Urothelium cell line (cell line): ENCODE data around the gene CSF3R.

Experiments
- DNase-seq: peaks from one replicate; pipeline ENCODE4 v3.0.0; 2011; ENCODE audit warnings: low spot score, mixed read lengths
- FAIRE-seq: peaks from 2 replicates; lab custom pipeline; 2011; peaks lifted over from hg19 to GRCh38; lab: Jason Lieb, UNC

Gene CSF3R

GRCh38 chr1:36421649-36422048 is 61.1 kb downstream of the CSF3R start:
- FAIRE-seq: no peak
- DNase-seq: no peak

- FAIRE-seq (no peak), DNase-seq (peak; percentile 80)
These were observed 61.8 kb downstream of the CSF3R start for GRCh38 chr1:36420836-36421317.

- FAIRE-seq (no peak), DNase-seq (no peak)
These were observed 62.3 kb downstream of the CSF3R start for GRCh38 chr1:36420409-36420808.

GRCh38 chr1:36419569-36419968 is 63.1 kb downstream of the CSF3R start:
- DNase-seq (no peak), FAIRE-seq (no peak)

GRCh38 chr1:36419140-36419539 is 63.6 kb downstream of the CSF3R start:
- no peak for FAIRE-seq
- DNase-seq: no peak

- FAIRE-seq (no peak), DNase-seq (no peak)
These were observed 64.8 kb downstream of the CSF3R start for GRCh38 chr1:36417931-36418330.
